Smooth muscle cell (in vitro differentiated cells): ENCODE measurements around the gene PIK3AP1. TPM values are rescaled to one million over a fixed set of nuclear protein-coding genes. Genes with fewer than 3 reads are reported as not detected.

ENCODE experiments used
- DNase-seq: peaks from one replicate; lab custom pipeline; 2025; ENCODE audit not compliant: unreplicated experiment; lab: John Stamatoyannopoulos, UW
- H2AFZ ChIP-seq: fragments of 200-600 bp; sonication (generic); 2 replicates; pipeline ENCODE4 v1.6.0; 2016; ENCODE audit warnings: antibody characterized with exemption, low read depth, mild to moderate bottlenecking
- H3F3A ChIP-seq: fragments of 200-600 bp; sonication (generic); 2 replicates; pipeline ENCODE4 v1.6.0; 2017; ENCODE audit warnings: antibody characterized with exemption, low read depth
- H3K27ac ChIP-seq: fragments of 200-600 bp; sonication (generic); 2 replicates; pipeline ENCODE4 v1.5.1; 2016; ENCODE audit warnings: low read depth, mild to moderate bottlenecking
- H3K27me3 ChIP-seq: fragments of 200-600 bp; sonication (generic); 2 replicates; pipeline ENCODE4 v1.6.1; 2016; ENCODE audit warnings: low read depth, mild to moderate bottlenecking
- H3K36me3 ChIP-seq: fragments of 200-600 bp; sonication (generic); 2 replicates; pipeline ENCODE4 v1.5.1; 2016; ENCODE audit warnings: low read depth
- H3K4me1 ChIP-seq: fragments of 200-600 bp; sonication (generic); 2 replicates; pipeline ENCODE4 v1.5.1; 2016; ENCODE audit warnings: low read depth
- H3K4me2 ChIP-seq: fragments of 200-600 bp; sonication (generic); 2 replicates; pipeline ENCODE4 v1.6.0; 2016; ENCODE audit warnings: mild to moderate bottlenecking
- H3K4me3 ChIP-seq: fragments of 200-600 bp; sonication (generic); 2 replicates; pipeline ENCODE4 v1.5.1; 2016; ENCODE audit warnings: mild to moderate bottlenecking
- H3K79me2 ChIP-seq: fragments of 200-600 bp; sonication (generic); 2 replicates; pipeline ENCODE4 v1.6.0; 2016; ENCODE audit warnings: low read depth, mild to moderate bottlenecking
- H3K9ac ChIP-seq: fragments of 200-600 bp; sonication (generic); 2 replicates; pipeline ENCODE4 v1.6.0; 2016; ENCODE audit warnings: low read depth
- H3K9me3 ChIP-seq: fragments of 200-600 bp; sonication (generic); replicated peaks from 2 replicates; pipeline ENCODE4 v1.5.1; 2016; ENCODE audit warnings: low read depth
- H4K20me1 ChIP-seq: fragments of 200-600 bp; sonication (generic); 2 replicates; pipeline ENCODE4 v1.6.0; 2016; ENCODE audit warnings: low read depth
- CTCF ChIP-seq: fragments of 200-600 bp; sonication (generic); IDR thresholded peaks from 2 replicates; pipeline ENCODE4 v1.5.1; 2017; ENCODE audit warnings: borderline replicate concordance, mild to moderate bottlenecking, antibody characterized with exemption; ENCODE audit not compliant: insufficient read depth, poor library complexity, severe bottlenecking
- WGBS: methylation state at CpG from one replicate; pipeline ENCODE4 v1.1.7; 2016; ENCODE audit warnings: low lambda C conversion rate; 5-methylcytosine and 5-hydroxymethylcytosine counted together
- polyA plus RNA-seq: library from polyadenylated mRNA; unstranded; fragments of >200 nt; fragmentation: Nextera tagmentation; extraction: Ambion mirVana; gene quantifications from 2 replicates; pipeline ENCODE4 v1.2.1, GENCODE V29; 2016
- total RNA-seq: library from RNA; depleted of rRNA; stranded (reverse); fragments of >200 nt; gene quantifications from 2 replicates; pipeline ENCODE4 v1.2.3, GENCODE V29; 2014

PIK3AP1 gene
- total and polyA plus RNA-seq, 2 experiments from 2014 or later = 1.2 TPM; not detected in 1

DNA sequence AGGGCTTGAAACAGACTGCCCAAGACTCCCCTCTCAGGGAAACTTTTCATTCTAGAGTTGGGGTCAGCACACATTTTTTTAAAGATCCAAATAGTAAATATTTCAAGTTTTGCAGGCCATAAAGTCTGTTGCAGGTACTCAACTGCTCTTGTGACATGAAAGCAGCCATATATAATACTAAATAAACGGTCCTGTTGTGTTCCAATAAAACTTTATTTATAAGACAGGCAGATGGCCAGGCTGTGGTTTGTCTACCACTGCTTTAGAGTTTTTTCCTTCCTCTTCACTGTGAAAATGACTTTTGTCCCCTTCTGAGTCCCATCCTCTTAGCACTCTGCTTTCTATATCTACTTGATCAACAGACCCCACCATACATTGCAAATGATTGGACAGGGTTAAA, 93.0 kb downstream of the PIK3AP1 start:
- no peaks in the 10 kb centered on the region for H3K4me1 ChIP-seq
- no peaks in the 10 kb centered on the region for H4K20me1 ChIP-seq
- no peaks in the 10 kb centered on the region for H3K27me3 ChIP-seq
- H3K36me3 ChIP-seq = no peaks in the 10 kb centered on the region
- DNase-seq = no peak
- no peak overlapping the region for H3K4me3 ChIP-seq
- no peak overlapping the region for H3K4me2 ChIP-seq
- WGBS = 90% methylated on average over 1 of the region's 1 CpG
- TF ChIP-seq CTCF = no peak
- H3K27ac ChIP-seq = no peak overlapping the region
- no peak overlapping the region for H3K9ac ChIP-seq
- H3F3A ChIP-seq = no peaks in the 10 kb centered on the region
- H2AFZ ChIP-seq = no peak overlapping the region
- H3K79me2 ChIP-seq = no peaks in the 10 kb centered on the region
- no peaks in the 10 kb centered on the region for H3K9me3 ChIP-seq

GRCh38 chr10:96626795-96627194, 93.5 kb downstream of the PIK3AP1 start:
- Histone ChIP-seq H4K20me1 (no peaks in the 10 kb centered on the region), H3K36me3 (no peaks in the 10 kb centered on the region), H3F3A (no peaks in the 10 kb centered on the region), H3K27me3 (no peaks in the 10 kb centered on the region), H3K27ac (no peak overlapping the region), H3K4me3 (no peak overlapping the region), H3K4me2 (no peak overlapping the region), H3K9me3 (no peaks in the 10 kb centered on the region), H3K9ac (no peak overlapping the region), H2AFZ (no peak overlapping the region), H3K4me1 (no peaks in the 10 kb centered on the region), H3K79me2 (no peaks in the 10 kb centered on the region)
- DNase-seq = no peak
- TF ChIP-seq CTCF = no peak
- WGBS = 84% methylated on average over 5 of the region's 5 CpGs

- no peaks in the 10 kb centered on the region for H3K4me1 ChIP-seq
- H3K79me2 ChIP-seq = no peaks in the 10 kb centered on the region
- no peak overlapping the region for H3K27ac ChIP-seq
- no peak for DNase-seq
- H4K20me1 ChIP-seq = no peaks in the 10 kb centered on the region
- H3K9me3 ChIP-seq = no peaks in the 10 kb centered on the region
- no peak overlapping the region for H3K4me2 ChIP-seq
- H3F3A ChIP-seq = no peaks in the 10 kb centered on the region
- no peak overlapping the region for H2AFZ ChIP-seq
- H3K36me3 ChIP-seq = no peaks in the 10 kb centered on the region
- TF ChIP-seq CTCF = no peak
- WGBS = 94% methylated on average over 1 of the region's 1 CpG
- H3K9ac ChIP-seq = no peak overlapping the region
- H3K4me3 ChIP-seq = no peak overlapping the region
- no peaks in the 10 kb centered on the region for H3K27me3 ChIP-seq
Measured at GRCh38 chr10:96625173-96625572, 95.1 kb downstream of the PIK3AP1 start.

GRCh38 chr10:96622013-96622787, 98.1 kb downstream of the PIK3AP1 start:
- no peak overlapping the region for H2AFZ ChIP-seq
- no peaks in the 10 kb centered on the region for H3K79me2 ChIP-seq
- no peaks in the 10 kb centered on the region for H3K9me3 ChIP-seq
- H3F3A ChIP-seq = no peaks in the 10 kb centered on the region
- no peak for DNase-seq
- H4K20me1 ChIP-seq = no peaks in the 10 kb centered on the region
- H3K4me1 ChIP-seq = peaks cover 3% of the 10 kb centered on the region
- 86% methylated on average over 6 of the region's 6 CpGs for WGBS
- no peak overlapping the region for H3K4me3 ChIP-seq
- no peak overlapping the region for H3K4me2 ChIP-seq
- no peak for TF ChIP-seq CTCF
- H3K27ac ChIP-seq = no peak overlapping the region
- H3K9ac ChIP-seq = no peak overlapping the region
- no peaks in the 10 kb centered on the region for H3K27me3 ChIP-seq
- no peaks in the 10 kb centered on the region for H3K36me3 ChIP-seq
